Measurements from ENCODE around the gene CDH13.

The CDH13 gene

DNA sequence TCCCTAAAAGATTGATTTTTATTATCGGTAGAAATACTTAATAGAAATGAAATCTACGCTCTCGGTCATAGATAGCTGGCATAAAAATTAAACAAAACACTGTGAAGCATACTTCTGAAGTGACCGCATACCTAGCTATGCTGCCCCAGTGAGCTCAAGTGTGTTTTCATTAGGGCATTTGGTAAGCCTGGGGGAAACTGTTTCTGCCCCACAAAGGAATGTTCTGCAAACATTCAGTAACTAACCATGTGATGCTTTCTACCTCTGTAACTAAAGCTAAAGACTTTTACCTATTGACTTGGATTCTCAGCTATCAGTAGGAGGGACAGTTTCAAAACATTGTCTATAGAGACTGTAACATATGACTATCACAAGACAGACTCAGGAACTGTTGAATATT is 1087.5 kb downstream of the CDH13 start:
- DNase-seq (ENCODE audit: low read depth, low spot score) = no peak

DNA sequence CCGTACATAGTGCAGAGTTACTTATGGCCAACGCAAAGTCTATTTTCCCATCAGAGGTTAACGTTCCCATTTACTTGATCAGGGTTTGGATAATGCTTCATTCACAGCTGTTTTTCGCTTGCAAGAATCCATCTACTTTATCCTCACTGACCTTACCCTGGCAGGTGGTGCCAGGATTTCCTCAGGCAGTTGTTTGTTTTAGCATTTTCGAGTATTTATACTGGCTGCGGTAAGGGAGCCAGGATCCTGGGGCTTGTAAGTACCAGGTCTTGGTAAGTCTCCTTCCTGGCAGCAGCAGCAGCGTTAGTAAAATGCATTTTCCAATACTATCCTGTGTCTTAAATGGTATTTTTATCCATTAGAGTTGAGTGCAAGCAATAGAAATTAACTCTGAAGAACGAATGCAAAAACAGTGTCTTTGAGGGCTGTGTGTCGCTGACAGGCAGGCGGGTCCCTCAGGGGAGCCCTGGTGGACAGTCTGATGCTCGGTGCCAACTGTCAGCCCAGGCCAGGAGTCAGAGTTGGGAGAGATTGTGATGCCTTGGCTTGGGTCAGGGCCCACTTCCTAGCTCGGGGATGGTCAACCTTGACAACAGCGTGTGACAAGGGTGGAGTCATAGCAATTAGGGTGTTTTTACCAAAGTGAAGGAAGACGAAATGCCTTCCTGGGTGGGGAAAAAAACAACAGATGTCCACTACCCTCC is 1088.6 kb downstream of the CDH13 start:
- no peak for DNase-seq (ENCODE audit: low read depth, low spot score)

DNA sequence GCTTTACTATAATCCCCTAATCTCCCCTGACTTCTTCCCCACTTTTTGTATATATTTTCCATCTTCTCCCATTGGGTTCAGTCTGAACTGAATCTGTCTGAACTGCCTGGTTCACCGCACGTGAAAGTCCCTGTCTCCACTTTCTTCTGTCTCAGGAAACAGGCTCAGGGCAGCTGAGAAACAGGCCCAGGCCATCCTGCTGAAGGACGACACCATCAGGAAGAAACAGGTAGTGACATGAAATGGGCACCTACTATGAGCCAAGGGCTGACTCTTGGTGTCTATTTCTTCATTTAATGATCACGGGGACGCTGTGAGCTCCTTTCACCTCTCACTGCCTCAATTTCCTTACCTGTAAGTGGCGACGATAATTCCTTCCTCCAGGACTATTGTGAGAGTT is 1090.5 kb downstream of the CDH13 start:
- DNase-seq (ENCODE audit: low read depth, low spot score) = no peak

DNA sequence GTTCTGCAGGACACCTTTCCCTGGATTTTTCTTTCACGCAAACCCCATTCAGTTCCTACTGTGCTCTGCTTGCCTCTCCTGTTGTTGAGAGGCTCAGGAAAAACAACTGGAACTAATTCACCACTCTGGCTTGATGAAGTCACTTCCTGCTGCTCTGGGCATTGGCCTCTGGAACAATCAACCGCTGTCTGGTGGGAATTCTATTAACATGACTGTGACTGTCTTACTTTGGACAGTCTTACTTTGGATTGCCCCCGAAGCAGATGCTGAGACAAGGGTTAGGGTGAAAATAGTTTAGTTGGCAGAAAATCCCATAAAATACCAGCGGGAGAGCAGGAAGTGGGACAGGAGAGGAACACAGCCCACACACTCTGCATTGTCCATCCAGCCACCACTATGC is 1091.0 kb downstream of the CDH13 start:
- DNase-seq (ENCODE audit: low read depth, low spot score) = no peak

DNA sequence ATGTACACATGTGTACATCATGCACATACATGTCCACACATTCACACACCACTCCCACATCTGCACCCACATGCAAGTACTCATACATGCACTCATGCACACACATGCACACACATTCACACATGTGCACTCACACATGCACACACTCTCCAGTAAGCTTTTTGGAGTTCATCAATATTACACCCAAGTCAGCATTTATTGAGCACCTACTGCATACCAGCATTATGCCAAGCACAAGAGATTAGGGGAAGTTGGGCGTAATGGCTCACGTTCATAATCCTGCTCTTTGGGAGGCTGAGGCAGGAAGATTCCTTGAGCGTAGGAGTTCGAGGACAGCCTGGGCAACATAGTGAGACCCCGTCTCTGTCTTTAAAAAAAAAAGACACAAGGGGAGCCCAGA is 1093.4 kb downstream of the CDH13 start:
- no peak for DNase-seq (ENCODE audit: low read depth, low spot score)

DNA sequence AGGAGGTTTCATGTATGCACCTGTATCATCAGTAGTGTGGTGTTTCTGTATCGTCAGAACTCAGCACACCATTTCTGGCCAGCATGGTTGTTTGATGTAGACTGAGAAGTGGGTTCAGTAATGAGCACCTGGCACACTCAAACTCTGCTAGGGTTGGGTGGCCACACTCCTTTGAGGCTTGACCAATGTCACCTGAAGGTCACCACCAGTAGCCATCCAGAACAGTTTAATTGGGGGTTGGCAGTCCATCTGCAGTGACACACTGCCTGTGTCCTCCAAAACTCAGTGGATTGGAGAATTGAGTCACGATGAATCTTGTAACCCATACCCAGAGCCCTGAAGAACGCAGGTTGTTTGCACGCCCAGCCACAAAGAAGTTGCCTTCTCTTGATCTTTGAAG is 1094.2 kb downstream of the CDH13 start:
- no peak for DNase-seq (ENCODE audit: low read depth, low spot score)

DNA sequence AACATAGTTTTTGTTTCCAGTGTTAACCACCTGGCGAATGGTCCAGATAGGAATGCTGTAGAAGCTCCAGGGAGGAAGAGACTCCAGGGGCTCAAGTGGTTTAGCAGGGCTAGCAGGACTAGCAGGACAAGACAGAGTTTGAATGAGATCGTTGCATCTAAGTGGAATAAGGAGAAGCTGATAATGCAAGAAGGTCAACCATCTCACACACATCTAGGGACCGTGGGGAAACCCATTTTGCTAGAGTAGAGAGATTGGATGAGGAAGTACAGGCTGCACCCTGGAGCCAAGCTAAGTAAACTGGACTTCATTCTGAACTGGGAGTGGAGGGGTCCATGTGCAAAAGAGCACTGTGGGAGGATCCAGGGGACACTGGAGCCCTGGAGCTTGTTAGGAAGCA is 1094.9 kb downstream of the CDH13 start:
- no peak for DNase-seq (ENCODE audit: low read depth, low spot score)

DNA sequence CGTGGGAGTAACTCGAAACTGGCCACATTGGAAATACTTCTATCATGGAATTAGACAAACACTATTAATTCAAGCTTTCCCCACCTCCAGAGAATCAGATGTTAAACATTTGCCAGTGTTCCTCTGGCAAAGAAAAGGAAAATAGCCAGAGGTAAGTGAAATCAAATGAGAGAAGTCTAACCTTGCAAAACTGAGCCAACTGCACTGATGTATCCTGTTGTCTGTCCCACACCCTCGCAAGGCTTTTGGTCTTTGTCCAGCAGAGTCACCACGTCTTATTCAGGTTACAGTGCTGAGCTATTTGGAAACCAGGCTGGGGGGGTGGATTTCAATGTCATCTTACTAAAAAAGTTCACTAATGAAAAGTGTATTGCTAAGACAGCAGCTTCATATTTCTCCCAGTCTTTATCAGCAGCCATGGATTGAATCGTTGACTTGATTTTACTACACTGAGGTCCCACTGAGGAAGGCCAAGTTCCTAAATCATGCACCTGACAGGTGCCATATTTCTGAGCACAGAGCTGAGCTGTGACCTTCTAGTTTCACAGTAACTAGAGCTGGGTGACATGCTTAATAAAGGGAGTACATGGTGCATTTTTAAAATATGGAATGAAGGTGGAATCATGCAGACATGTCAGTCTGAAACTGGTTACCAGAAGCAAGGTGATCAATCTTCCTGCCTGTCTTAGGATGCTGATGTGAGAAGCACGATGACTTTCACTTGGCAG is 1095.9 kb downstream of the CDH13 start:
- DNase-seq (ENCODE audit: low read depth, low spot score) = no peak

DNA sequence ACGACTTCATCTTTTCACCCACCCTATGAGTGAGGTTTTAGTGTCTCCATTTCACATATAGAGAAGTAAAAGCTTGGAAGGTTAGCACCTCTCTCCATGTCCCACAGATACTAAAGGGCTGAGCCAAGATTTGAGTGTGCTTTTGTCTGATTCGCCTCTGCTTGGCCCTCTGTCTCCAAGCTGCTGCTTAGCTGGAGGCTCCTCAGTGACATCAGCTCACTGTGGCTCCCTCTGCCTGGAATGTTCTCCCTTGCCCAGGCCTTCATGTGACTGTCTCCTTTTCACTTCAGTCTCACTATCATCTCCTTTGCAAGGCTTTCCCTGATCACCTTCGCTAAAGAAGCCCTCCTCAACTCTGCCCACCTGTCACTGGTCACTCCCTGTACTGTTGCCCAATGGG is 1096.5 kb downstream of the CDH13 start:
- no peak for DNase-seq (ENCODE audit: low read depth, low spot score)

DNA sequence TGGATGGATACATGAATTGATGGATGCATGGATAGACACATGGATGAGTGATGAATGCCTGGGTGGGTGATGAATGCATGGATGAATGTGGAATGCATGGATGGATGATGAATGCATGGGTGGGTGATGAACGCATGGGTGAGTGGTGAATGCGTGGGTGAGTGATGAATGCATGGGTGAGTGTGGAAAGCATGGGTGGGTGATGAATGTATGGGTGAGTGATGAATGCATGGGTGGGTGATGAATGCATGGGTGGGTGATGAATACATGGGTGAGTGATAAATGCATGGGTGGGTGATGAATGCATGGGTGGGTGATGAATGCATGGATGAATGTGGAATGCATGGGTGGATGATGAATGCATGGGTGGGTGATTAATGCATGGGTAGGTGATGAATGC is 1097.1 kb downstream of the CDH13 start:
- no peak for DNase-seq (ENCODE audit: low read depth, low spot score)

DNA sequence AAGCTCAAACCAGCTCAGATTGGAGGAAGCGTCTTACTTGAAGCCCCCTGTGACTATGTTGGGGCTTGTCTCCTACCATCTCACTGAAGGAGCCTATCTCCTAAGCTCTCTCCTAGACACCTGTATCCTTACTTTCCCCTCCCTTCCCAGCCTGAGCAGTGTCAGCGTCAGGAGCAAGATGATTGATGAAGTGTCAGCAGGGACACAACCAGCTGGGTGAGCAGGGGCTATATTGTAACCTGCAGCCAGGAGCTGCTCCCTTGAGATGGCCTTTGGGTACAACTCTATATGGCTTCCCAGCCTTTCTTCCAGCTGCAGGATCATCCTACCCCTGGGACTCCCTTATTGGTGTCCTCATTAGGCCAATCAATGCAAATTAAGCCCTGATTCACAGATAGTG is 1097.8 kb downstream of the CDH13 start:
- DNase-seq (ENCODE audit: low read depth, low spot score) = no peak

DNA sequence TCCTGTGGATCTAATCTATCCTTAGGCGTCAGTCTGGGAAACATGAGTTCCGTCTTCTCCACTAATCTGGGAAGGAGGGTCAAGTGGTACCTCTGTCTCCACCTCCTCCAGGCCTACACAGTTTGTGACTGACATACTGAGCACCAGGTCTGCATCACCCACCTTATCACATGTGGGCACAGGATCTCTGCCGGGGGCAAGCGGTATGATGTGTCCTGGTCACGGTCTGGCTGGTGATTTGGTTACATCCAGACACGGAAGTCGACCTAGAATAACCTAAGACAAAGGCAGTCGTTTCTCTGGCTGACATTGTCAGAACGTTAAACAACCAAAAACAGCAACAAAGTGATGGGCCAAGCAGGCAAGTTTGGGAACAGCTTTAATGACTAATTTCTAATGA is 1098.5 kb downstream of the CDH13 start:
- DNase-seq (ENCODE audit: low read depth, low spot score) = no peak

DNA sequence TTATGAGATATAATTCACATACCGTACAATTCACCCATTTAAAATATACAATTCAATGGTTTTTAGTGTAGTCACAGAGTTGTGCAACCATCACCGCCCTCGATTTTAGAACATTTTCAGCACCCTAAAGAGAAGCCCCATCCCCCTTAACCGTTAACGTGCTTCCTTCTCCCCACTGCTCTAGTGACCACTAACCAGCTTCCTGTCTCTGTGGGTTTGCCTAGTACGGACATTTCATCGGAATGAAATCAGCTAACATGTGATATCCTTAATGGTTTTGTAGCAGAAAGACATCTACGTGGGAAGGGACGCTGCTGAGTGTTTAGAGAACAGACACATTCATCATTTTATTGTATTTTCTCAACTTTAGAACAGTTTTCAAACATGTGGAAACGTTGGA is 1100.2 kb downstream of the CDH13 start:
- DNase-seq (ENCODE audit: low read depth, low spot score) = no peak

DNA sequence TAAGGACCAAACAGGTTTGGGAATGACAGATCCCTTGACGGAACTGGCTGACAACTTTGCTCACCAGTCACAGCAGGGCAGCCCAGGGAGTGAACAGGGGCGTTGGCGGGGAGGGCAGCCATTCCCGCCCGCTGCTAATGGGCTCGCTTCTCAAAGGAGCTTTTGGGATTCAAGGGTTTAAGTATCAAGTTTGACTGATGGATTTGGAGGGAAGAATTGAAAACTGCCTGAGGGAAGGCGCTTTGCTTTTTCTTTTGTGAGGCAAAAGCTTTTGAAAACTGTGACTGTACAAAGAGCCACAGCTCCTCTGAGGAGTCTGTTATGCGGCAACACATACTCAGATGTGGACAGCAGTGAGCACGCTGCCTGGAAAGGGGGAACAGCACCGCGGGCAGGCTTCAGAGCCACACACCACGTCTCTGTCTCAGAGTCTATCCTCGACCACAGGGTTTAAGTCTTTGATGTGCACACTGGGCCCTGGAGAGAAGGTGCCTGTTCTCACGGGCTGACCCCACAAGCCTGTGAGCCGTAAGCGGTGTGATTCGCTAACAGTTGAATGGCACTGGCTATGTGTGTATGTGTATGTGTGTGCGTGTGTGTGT is 1101.1 kb downstream of the CDH13 start:
- no peak for DNase-seq (ENCODE audit: low read depth, low spot score)

DNA sequence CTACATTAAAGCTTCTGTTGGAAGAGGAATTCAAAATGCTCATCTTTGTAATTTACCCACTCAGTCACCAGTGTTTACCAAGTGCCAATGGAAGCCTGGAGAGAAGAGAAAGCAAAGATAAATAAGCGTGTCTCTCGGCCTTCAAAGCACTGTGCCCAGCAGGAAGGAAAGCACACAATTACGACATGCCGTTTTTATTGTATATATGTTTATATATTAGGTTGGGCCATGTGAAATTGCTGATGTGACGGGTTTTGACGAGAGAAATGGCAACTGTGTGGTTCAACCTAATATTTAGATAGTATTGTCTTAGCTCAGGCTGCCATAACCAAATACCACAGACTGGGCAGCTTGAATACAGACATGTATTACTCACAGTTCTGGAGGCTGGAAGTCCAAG is 1101.7 kb downstream of the CDH13 start:
- DNase-seq (ENCODE audit: low read depth, low spot score) = no peak

DNA sequence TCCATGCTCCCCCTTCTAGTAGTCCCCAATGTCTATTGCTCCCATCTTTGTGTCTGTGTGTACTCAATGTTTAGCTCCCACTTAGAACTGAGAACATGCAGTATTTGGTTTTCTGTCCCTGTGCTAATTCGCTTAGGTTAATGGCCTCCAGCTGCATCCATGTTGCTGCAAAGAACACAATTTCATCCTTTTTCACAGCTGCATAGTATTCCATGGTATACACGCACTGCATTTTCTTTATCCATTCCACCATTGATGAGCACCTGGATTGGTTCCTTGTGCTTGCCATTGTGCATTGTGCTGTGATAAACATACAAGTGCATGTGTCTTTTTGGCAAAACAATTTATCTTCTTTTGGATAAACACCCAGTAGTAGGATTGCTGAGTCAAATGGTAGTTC is 1104.0 kb downstream of the CDH13 start:
- DNase-seq (ENCODE audit: low read depth, low spot score) = no peak

DNA sequence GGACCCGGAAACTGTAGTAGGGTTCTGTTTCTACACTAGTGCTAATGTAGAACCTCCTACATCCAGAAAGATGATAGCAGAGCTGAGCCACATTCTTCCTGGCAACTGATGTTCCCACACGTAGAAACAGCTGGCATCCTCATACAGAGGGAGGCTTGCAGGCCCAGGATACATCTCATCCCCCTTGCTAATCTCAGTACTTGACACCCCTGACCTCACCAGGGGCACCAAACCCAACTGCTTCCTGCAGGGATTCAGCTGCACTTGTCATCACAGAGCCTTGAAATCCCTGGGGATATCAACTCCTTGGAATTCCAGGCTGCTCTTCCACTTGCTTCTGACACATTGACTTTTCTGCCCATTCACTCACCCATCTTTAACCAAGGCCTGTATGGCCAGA is 1105.8 kb downstream of the CDH13 start:
- no peak for DNase-seq (ENCODE audit: low read depth, low spot score)

DNA sequence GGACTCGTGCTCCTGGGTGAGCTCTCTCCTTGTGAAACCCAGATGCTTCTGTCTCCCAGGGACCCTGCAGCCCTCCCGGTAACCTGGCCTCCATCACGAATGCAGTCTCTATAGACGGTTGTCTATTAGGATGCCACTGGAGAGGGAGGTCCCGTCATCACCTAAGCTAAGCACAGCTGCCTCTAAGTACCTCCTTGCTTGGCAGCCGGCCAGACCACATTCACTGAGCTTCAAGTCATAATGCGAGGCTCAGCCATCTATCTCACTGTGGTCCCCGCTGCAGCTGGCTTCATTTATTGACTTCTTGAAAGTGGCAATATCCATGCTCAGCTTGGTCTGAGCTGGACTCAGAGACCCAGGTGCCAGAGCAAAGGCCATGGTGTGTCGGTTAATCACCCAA is 1106.5 kb downstream of the CDH13 start:
- DNase-seq (ENCODE audit: low read depth, low spot score) = no peak

DNA sequence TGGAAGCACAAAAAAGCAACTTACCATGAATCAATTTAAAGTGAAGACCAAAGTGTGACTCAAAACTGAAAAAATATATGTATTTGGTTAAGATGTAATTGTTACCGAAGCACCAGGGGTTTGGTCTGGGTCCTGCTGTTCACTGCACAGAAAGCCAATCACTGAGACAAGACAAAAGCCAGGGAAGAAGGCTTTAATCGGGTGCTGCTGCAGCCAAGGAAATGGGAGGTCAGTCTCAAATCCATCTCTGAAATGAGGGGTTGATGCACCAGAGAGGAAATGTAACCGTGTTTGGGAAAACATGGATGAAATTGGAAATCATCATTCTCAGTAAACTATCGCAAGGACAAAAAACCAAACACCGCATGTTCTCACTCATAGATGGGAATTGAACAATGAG is 1107.4 kb downstream of the CDH13 start:
- DNase-seq (ENCODE audit: low read depth, low spot score) = no peak

DNA sequence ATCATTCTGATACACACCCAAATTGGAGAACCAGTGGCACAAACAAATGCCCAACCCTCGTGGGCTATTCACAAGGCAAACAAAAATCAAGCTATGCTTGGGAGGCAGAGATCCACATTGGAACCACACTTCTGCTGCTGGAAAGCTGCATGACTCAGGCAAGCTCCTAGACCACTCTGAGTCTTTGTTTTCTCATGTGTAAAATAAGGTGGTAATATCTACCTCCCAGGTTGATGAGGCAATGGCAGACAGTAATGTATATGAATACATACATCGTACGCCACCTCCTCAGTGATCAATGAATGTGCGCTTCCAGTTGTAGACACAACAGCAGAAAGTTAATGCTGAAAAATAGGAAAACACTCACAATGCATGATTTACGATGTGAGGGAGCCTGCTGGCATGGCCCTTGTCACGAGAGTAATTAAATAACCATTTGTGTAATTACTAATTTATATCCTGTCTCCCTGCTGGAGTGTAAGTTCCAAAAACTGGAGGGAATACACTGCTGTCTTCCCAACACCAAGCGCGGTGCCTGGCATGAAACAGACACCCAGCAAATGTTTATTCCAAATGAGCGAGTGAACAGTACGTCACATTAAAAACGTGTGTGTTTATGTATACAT is 1111.1 kb downstream of the CDH13 start:
- no peak for DNase-seq (ENCODE audit: low read depth, low spot score)

DNA sequence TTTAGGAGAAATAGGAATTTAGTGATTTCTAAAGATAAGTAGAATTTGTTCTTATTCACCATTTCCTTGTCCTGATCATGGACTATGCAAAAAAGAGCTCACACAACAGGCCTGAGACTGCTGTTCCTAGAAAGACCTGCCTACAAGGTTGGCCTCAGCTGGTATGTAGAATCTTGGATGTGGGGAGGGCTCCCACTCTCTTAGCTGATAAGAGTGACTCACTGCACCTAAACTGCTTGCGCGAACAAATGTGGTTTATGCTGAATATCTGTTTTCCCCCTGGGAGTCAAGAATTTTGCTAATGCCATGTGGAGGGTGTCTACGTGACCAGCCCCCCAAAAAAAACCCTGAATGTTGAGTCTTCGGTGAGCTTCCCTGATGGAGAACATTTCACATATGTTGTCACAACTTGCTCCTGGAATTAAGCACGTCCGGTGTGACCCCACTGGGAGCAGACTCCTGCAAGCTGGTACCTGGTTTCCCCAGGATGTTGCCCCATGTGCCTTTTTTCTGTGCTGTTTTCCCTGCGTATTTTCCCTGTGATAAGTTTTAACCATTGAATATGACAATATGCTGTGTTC is 1112.2 kb downstream of the CDH13 start:
- no peak for DNase-seq (ENCODE audit: low read depth, low spot score)

DNA sequence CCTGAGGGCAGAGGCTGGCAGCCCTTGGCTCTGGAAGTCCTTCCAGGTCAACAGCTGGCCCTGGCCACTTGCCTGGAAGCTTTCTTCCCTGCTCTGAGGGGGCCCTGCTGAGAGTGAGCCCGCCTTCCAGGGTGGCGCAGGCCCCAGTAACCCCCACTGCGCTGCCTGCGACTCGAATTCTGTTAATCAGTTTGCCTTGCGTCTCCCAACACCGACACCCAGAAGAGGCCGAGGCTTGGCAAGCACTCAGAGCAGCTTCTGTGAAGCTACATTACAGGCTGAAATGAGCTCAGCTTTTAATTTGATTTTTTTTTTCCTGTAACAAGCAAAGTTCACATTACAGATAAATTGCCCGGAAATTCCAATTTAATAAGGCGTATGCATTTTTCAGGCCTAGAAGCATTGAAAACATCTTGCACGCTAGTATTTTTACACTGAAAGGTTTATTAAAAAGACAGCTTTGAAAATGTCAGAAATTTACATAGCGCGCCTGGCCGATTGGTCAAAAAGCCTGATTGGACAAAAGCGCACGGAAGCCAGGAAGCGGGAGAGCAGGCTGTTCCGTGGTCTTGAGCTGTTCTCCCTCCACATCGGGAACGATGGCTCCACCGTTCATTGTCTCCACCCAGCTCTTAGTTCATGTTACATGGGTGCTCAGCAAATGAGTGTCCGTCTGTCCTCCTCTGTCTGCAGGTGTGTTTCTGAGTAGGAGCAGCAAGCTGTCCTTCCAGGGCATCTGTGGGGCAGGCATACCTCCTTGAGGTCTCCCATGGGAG is 1115.5 kb downstream of the CDH13 start:
- no peak for DNase-seq (ENCODE audit: low read depth, low spot score)
